ENCODE data around the gene MEAF6.

MEAF6 gene

DNA sequence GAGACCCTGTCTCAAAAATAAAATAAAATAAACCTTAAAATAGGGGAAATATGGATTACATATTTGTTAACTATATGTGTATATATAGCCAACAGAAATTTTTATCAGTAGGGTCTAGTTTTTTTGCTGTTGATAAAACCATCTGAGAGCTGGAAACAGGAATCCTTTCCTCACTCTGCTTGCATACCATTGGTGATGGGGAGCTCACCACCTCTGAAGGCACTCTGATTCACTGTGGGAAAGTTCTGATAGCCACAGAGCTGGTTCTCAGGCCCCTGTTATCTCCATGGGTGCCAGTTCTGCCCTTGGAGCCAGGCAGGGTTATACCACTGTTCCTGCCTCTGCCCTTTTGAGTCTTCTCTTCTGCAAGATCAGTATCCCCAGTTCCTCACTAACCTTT is 58.0 kb downstream of the MEAF6 start:
- TF ChIP-seq CEBPB (IDR thresholded peaks at IDR 0.05) (no peak), YY1 (IDR thresholded peaks at IDR 0.05; ENCODE audit: low read depth) (no peak), CREB1 (IDR thresholded peaks at IDR 0.05; ENCODE audit: low read depth) (no peak), TCF12 (IDR thresholded peaks at IDR 0.05; ENCODE audit: low read depth) (no peak)
- TF ChIP-seq, protein P1, sequence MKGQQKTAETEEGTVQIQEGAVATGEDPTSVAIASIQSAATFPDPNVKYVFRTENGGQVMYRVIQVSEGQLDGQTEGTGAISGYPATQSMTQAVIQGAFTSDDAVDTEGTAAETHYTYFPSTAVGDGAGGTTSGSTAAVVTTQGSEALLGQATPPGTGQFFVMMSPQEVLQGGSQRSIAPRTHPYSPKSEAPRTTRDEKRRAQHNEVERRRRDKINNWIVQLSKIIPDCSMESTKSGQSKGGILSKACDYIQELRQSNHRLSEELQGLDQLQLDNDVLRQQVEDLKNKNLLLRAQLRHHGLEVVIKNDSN (IDR thresholded peaks at IDR 0.05): no peak

DNA sequence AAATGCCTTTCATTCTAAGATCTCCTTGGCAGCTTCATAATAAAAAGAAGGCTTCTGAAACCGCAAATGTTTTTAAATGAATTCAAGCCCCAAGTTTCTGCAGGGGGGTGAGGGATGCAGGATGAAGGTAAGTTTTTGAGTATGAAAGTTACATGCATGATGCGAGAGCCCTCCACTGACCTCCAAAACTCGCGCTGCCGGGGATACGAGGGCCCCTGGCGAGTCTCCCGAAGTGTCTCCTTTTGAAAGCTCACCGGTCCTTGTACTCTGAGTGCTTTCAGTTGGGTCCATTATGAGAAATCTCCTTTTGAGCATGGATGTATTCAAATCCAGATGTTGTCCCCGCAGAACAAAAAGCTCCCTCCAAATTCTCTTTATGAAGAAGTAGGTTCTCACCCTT is 59.0 kb downstream of the MEAF6 start:
- TF ChIP-seq MAX (IDR thresholded peaks at IDR 0.05): no peak
- TF ChIP-seq CEBPB (IDR thresholded peaks at IDR 0.05): no peak
- no peak for TF ChIP-seq EGR1 (IDR thresholded peaks at IDR 0.05)
- no peak for TF ChIP-seq ZBTB7A (IDR thresholded peaks at IDR 0.05; ENCODE audit: low read depth)
- TF ChIP-seq TEAD4 (IDR thresholded peaks at IDR 0.05): no peak
- TF ChIP-seq, protein P1 (IDR thresholded peaks at IDR 0.05): no peak
- TF ChIP-seq TAF1 (IDR thresholded peaks at IDR 0.05; ENCODE audit: low read depth): no peak
- TF ChIP-seq CREB1 (IDR thresholded peaks at IDR 0.05; ENCODE audit: low read depth): no peak
- no peak for TF ChIP-seq EP300 (IDR thresholded peaks at IDR 0.05; ENCODE audit: borderline replicate concordance)
- TF ChIP-seq TCF12 (IDR thresholded peaks at IDR 0.05; ENCODE audit: low read depth): no peak

GRCh38 chr1:37453647-37454046 is 60.9 kb downstream of the MEAF6 start:
- TF ChIP-seq FOXM1 (IDR thresholded peaks at IDR 0.05; ENCODE audit: borderline replicate concordance, low read depth) (no peak), EP300 (IDR thresholded peaks at IDR 0.05; ENCODE audit: borderline replicate concordance) (no peak), NFIC (IDR thresholded peaks at IDR 0.05) (no peak), ZBTB7A (IDR thresholded peaks at IDR 0.05; ENCODE audit: low read depth) (no peak), TCF12 (IDR thresholded peaks at IDR 0.05; ENCODE audit: low read depth) (no peak), TEAD4 (IDR thresholded peaks at IDR 0.05) (no peak), REST (IDR thresholded peaks at IDR 0.05; ENCODE audit: low read depth) (no peak), CREB1 (IDR thresholded peaks at IDR 0.05; ENCODE audit: low read depth) (no peak)

GRCh38 chr1:37452416-37452815 is 62.1 kb downstream of the MEAF6 start:
- no peak for TF ChIP-seq TCF12 (IDR thresholded peaks at IDR 0.05; ENCODE audit: low read depth)
- TF ChIP-seq, protein P1 (IDR thresholded peaks at IDR 0.05): no peak
- no peak for TF ChIP-seq REST (IDR thresholded peaks at IDR 0.05; ENCODE audit: low read depth)
- no peak for TF ChIP-seq TEAD4 (IDR thresholded peaks at IDR 0.05)
- no peak for TF ChIP-seq CEBPB (IDR thresholded peaks at IDR 0.05)
- TF ChIP-seq TAF1 (IDR thresholded peaks at IDR 0.05; ENCODE audit: low read depth): no peak

GRCh38 chr1:37449936-37450335 is 64.6 kb downstream of the MEAF6 start:
- no peak for TF ChIP-seq REST (IDR thresholded peaks at IDR 0.05; ENCODE audit: low read depth)
